ENCODE measurements around the gene PLXNA3. TPM values are rescaled to one million over a fixed set of nuclear protein-coding genes. Genes with fewer than 3 reads are reported as not detected.

PLXNA3 gene
- polyA plus RNA-seq, 1 experiment = 36.0 TPM

DNA sequence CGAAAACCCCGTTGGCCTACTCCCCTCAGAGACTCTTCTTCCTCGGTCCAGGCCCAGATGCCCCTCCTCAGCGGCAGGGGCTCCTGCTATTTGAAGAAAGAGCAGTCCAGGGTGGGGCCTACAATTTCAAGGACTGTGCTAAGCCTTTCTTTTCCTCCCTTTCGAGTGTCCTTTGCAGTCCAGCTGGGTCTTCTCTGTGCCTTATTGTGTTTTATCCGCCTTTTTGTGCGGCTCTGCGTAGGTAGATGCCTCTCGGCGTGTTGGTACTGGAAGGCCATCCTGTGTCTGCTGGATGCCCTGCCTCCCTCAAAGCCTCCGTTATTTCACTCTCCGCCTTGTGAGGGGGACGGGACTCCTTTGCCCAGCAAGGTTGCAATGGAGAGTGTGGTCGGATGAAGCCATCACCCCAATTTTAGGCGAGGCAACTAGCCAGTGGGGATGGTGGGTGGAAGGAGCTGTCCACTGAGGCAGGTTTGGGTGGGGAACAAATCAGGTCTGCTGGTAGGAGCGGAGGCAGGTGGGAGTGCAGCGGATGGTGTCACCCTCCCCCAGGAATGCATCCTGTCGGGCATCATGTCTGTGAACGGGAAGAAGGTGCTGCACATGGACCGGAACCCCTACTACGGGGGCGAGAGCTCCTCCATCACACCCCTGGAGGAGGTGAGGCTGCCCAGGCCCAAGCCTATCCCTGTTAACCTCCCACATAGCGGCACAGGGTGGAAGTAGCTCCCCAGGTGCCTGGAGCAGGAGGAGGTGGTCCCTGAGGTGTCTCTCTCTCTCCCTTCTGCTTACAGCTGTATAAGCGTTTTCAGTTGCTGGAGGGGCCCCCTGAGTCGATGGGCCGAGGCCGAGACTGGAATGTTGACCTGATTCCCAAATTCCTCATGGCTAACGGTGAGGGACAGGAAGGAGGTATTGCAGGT, 19.8 kb upstream of the PLXNA3 start:
- TF ChIP-seq, protein P1, sequence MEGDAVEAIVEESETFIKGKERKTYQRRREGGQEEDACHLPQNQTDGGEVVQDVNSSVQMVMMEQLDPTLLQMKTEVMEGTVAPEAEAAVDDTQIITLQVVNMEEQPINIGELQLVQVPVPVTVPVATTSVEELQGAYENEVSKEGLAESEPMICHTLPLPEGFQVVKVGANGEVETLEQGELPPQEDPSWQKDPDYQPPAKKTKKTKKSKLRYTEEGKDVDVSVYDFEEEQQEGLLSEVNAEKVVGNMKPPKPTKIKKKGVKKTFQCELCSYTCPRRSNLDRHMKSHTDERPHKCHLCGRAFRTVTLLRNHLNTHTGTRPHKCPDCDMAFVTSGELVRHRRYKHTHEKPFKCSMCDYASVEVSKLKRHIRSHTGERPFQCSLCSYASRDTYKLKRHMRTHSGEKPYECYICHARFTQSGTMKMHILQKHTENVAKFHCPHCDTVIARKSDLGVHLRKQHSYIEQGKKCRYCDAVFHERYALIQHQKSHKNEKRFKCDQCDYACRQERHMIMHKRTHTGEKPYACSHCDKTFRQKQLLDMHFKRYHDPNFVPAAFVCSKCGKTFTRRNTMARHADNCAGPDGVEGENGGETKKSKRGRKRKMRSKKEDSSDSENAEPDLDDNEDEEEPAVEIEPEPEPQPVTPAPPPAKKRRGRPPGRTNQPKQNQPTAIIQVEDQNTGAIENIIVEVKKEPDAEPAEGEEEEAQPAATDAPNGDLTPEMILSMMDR (IDR thresholded peaks at IDR 0.05; ENCODE audit: insufficient read depth, low read depth, low read length) = no peak
- peak overlapping the region; percentile 76 for H3K4me3 ChIP-seq (ENCODE audit: low read depth, low read length)
- H3K27me3 ChIP-seq (ENCODE audit: control insufficient read depth, insufficient read depth, low read length) = no peaks in the 10 kb centered on the region
- CTCF ChIA-PET = no interaction called here
- POLR2A ChIA-PET = no interaction called here
- H3K36me3 ChIP-seq (ENCODE audit: control insufficient read depth, insufficient read depth, low read length) = peaks cover 22% of the 10 kb centered on the region
- DNase-seq (ENCODE audit: low read depth) = no peak

DNA sequence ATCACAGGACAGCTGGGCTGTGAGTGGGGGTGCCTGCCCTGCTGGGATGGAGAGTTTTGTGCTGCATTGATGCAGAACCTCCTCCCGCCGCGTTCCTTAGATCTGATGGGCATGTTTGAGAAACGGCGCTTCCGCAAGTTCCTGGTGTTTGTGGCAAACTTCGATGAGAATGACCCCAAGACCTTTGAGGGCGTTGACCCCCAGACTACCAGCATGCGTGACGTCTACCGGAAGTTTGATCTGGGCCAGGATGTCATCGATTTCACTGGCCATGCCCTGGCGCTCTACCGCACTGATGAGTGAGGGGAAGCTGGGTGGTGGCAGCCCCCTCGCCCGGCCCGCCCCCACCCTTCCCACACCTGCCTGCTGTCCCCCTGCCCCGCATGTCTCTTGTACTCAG, 18.2 kb upstream of the PLXNA3 start:
- peaks cover 17% of the 10 kb centered on the region for H3K36me3 ChIP-seq (ENCODE audit: control insufficient read depth, insufficient read depth, low read length)
- ChIA-PET POLR2A (no interaction called here), CTCF (no interaction called here)

DNA sequence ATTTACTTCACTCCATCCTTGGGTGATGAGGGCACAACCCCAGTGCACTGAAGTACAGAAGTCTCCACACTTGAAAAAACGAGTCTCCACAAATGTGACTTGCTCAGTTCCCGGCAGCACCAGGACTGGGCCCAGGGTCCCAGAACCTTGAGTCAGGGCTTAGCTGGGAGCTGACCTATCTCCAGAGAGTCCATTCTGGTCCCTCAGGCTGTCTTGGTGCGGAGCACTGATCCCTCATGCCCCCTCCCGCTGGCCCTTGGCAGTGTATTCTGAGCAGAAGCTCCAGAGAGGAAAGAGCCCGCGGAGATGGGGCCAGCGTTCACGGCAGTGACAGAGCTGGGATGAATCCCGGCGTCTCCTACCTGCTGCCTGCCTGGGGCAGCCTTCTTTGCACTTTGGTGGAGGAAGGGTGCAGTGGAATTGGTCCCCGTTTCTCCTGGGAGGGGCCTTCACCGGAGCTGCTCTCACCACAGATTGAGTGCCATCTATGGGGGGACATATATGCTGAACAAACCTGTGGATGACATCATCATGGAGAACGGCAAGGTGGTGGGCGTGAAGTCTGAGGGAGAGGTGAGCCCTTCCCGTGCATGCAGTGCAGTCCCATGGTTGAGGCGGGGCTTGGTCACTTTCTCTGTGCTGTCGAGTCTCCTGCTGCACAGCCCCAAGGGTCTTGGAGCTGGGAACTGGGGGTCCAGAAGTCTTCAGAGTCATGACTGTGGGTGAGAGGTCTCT, 17.3 kb upstream of the PLXNA3 start:
- H3K4me3 ChIP-seq (ENCODE audit: low read depth, low read length) = no peak overlapping the region
- ChIA-PET POLR2A (no interaction called here), CTCF (interaction anchor here (1.2 kb wide), 1 partner anchor 42 kb away, joined by 4 read pairs; no protein-coding TSS in a partner anchor)
- peaks cover 12% of the 10 kb centered on the region for H3K36me3 ChIP-seq (ENCODE audit: control insufficient read depth, insufficient read depth, low read length)
- TF ChIP-seq, protein P1 (IDR thresholded peaks at IDR 0.05; ENCODE audit: insufficient read depth, low read depth, low read length) = no peak
- no peaks in the 10 kb centered on the region for H3K27me3 ChIP-seq (ENCODE audit: control insufficient read depth, insufficient read depth, low read length)
- DNase-seq (ENCODE audit: low read depth) = no peak

More for the DNA sequence above, 18.2 kb upstream of the PLXNA3 start:
- H3K27me3 ChIP-seq (ENCODE audit: control insufficient read depth, insufficient read depth, low read length) = no peaks in the 10 kb centered on the region
- TF ChIP-seq, protein P1 (IDR thresholded peaks at IDR 0.05; ENCODE audit: insufficient read depth, low read depth, low read length) = no peak
- no peak for DNase-seq (ENCODE audit: low read depth)
- H3K4me3 ChIP-seq (ENCODE audit: low read depth, low read length) = no peak overlapping the region

DNA sequence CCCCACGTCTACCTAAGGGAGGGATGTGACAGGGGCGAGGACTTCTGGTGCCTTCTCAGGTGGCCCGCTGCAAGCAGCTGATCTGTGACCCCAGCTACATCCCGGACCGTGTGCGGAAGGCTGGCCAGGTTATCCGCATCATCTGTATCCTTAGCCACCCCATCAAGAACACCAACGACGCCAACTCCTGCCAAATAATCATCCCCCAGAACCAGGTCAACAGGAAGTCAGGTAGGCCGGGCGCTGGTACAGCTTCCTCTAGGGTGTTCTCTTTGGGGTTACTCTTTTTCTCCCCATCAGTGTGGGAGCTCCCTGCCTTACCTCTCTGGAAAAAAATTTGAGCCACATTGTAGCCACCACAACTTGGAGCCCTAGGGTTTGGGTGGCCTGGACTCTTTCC, 16.5 kb upstream of the PLXNA3 start:
- no peak for DNase-seq (ENCODE audit: low read depth)
- Histone ChIP-seq H3K27me3 (ENCODE audit: control insufficient read depth, insufficient read depth, low read length) (no peaks in the 10 kb centered on the region), H3K36me3 (ENCODE audit: control insufficient read depth, insufficient read depth, low read length) (peaks cover 13% of the 10 kb centered on the region), H3K4me3 (ENCODE audit: low read depth, low read length) (no peak overlapping the region)
- TF ChIP-seq, protein P1 (IDR thresholded peaks at IDR 0.05; ENCODE audit: insufficient read depth, low read depth, low read length) = no peak
- ChIA-PET CTCF (interaction anchor here (1.1 kb wide), 1 partner anchor 43 kb away, joined by 4 read pairs; the partner anchor contains the start of gene RPL10), POLR2A (no interaction called here)
